Endodermal cell (in vitro differentiated cells): ENCODE results near the gene DICER1. TPM values are rescaled to one million over a fixed set of nuclear protein-coding genes. Genes with fewer than 3 reads are reported as not detected.

Source experiments
- DNase-seq: peaks from one replicate; pipeline ENCODE4 v3.0.0-alpha.2; 2017
- H3K27ac ChIP-seq: 2 replicates; pipeline ENCODE4 v1.5.1; 2013; ENCODE audit warnings: mild to moderate bottlenecking, low read depth, low read length, moderate library complexity
- H3K27me3 ChIP-seq: 2 replicates; pipeline ENCODE4 v1.6.1; 2013; ENCODE audit warnings: mild to moderate bottlenecking, low read length, moderate library complexity; ENCODE audit not compliant: insufficient read depth, control insufficient read depth, poor library complexity, severe bottlenecking
- H3K36me3 ChIP-seq: 2 replicates; pipeline ENCODE4 v1.7.0; 2013; ENCODE audit warnings: mild to moderate bottlenecking, low read length, moderate library complexity; ENCODE audit not compliant: control insufficient read depth, insufficient read depth
- H3K4me1 ChIP-seq: one replicate; pipeline ENCODE4 v1.7.0; 2013; ENCODE audit warnings: low read length; ENCODE audit not compliant: control insufficient read depth, insufficient read depth
- H3K4me3 ChIP-seq: 2 replicates; pipeline ENCODE4 v1.5.1; 2013; ENCODE audit warnings: mild to moderate bottlenecking, low read length, moderate library complexity
- H3K9ac ChIP-seq: 2 replicates; pipeline ENCODE4 v1.6.1; 2013; ENCODE audit warnings: mild to moderate bottlenecking, low read length, moderate library complexity; ENCODE audit not compliant: poor library complexity, severe bottlenecking; ENCODE audit errors: extremely low read depth
- H3K9me3 ChIP-seq: 2 replicates; pipeline ENCODE4 v1.6.1; 2013; ENCODE audit warnings: mild to moderate bottlenecking, low read length, moderate library complexity; ENCODE audit not compliant: control insufficient read depth
- H3K27ac Mint-ChIP-seq: 2 replicates; pipeline ENCODE4 v1.8.0; 2020; ENCODE audit warnings: mixed read lengths
- H3K27me3 Mint-ChIP-seq: 2 replicates; pipeline ENCODE4 v1.8.0; 2021; ENCODE audit warnings: mild to moderate bottlenecking, mixed read lengths; ENCODE audit not compliant: insufficient read depth
- H3K36me3 Mint-ChIP-seq: 2 replicates; pipeline ENCODE4 v1.8.0; 2020; ENCODE audit warnings: low read depth, mixed read lengths
- H3K4me1 Mint-ChIP-seq: 2 replicates; pipeline ENCODE4 v1.8.0; 2020; ENCODE audit warnings: mixed read lengths
- H3K4me3 Mint-ChIP-seq: 2 replicates; pipeline ENCODE4 v1.8.0; 2020; ENCODE audit warnings: mild to moderate bottlenecking, moderate library complexity, mixed read lengths
- H3K9me3 Mint-ChIP-seq: 2 replicates; pipeline ENCODE4 v1.8.0; 2020; ENCODE audit warnings: mild to moderate bottlenecking, mixed read lengths
- CTCF ChIP-seq: fragments of 200-600 bp; sonication (generic); conservative IDR thresholded peaks from 2 replicates; pipeline ENCODE4 v1.5.0; 2021; ENCODE audit warnings: antibody characterized with exemption, mild to moderate bottlenecking
- WGBS, 2 experiments: methylation state at CpG; one replicate each; pipeline versions ENCODE4 v1.1.5 to v1.1.7; 2013; ENCODE audit warnings: missing lambda C conversion rate in 2 of 2, mixed read lengths in 1 of 2; ENCODE audit not compliant: insufficient coverage in 1 of 2, insufficient read length in 1 of 2; 5-methylcytosine and 5-hydroxymethylcytosine counted together
- total RNA-seq, 2 donors: library from RNA; stranded (reverse); fragmentation: NEBNext Ultra II Directional in 1 of 2; extraction: Animal tissue kit (Norgen Biotek cat#: 25700) in 1 of 2; gene quantifications; 2 replicates in 1 of 2; 3 replicates in 1 of 2; pipeline ENCODE4 v1.2.1, GENCODE V29; 2021

Gene DICER1
- total RNA-seq, 2 donors from 2014 or later = 66.1 to 69.2 TPM

- no peaks in the 10 kb centered on the region for H3K9me3 ChIP-seq
- WGBS, 2 experiments = 92 to 93% methylated on average over 3 to 5 of the region's 5 CpGs
- no peak overlapping the region for H3K4me3 ChIP-seq
- no peaks in the 10 kb centered on the region for H3K27me3 ChIP-seq
- no peak overlapping the region for H3K9ac ChIP-seq
- TF ChIP-seq CTCF = no peak
- H3K4me1 ChIP-seq = no peaks in the 10 kb centered on the region
- Mint-ChIP-seq H3K27me3 (no peaks in the 10 kb centered on the region), H3K4me1 (no peaks in the 10 kb centered on the region), H3K9me3 (no peaks in the 10 kb centered on the region), H3K4me3 (no peak overlapping the region), H3K36me3 (peaks cover 41% of the 10 kb centered on the region), H3K27ac (no peak overlapping the region)
- H3K27ac ChIP-seq = no peak overlapping the region
- peaks cover 50% of the 10 kb centered on the region for H3K36me3 ChIP-seq
- DNase-seq = no peak
Measured at GRCh38 chr14:95085321-95085720, 72.0 kb downstream of the DICER1 start.

GRCh38 chr14:95078867-95079266 is 78.5 kb downstream of the DICER1 start:
- Mint-ChIP-seq H3K4me1 (no peaks in the 10 kb centered on the region), H3K4me3 (no peak overlapping the region), H3K9me3 (no peaks in the 10 kb centered on the region), H3K36me3 (peaks cover 3% of the 10 kb centered on the region), H3K27ac (no peak overlapping the region), H3K27me3 (no peaks in the 10 kb centered on the region)
- Histone ChIP-seq H3K27ac (no peak overlapping the region), H3K4me3 (no peak overlapping the region), H3K4me1 (no peaks in the 10 kb centered on the region), H3K9me3 (no peaks in the 10 kb centered on the region), H3K9ac (no peak overlapping the region), H3K27me3 (no peaks in the 10 kb centered on the region), H3K36me3 (no peaks in the 10 kb centered on the region)
- 91 to 100% methylated on average over 1 to 3 of the region's 3 CpGs for WGBS, 2 experiments
- TF ChIP-seq CTCF = no peak
- DNase-seq = peak; percentile 63

- Mint-ChIP-seq H3K4me1 (no peaks in the 10 kb centered on the region), H3K4me3 (no peak overlapping the region), H3K27ac (no peak overlapping the region), H3K9me3 (no peaks in the 10 kb centered on the region), H3K27me3 (no peaks in the 10 kb centered on the region), H3K36me3 (no peaks in the 10 kb centered on the region)
- Histone ChIP-seq H3K9ac (no peak overlapping the region), H3K4me3 (no peak overlapping the region), H3K27me3 (no peaks in the 10 kb centered on the region), H3K4me1 (no peaks in the 10 kb centered on the region), H3K36me3 (no peaks in the 10 kb centered on the region), H3K9me3 (no peaks in the 10 kb centered on the region), H3K27ac (no peak overlapping the region)
- TF ChIP-seq CTCF = no peak
- WGBS, 2 experiments = 91 to 93% methylated on average over 2 to 7 of the region's 7 CpGs
- DNase-seq = no peak
Measured at GRCh38 chr14:95077345-95077744, 80.0 kb downstream of the DICER1 start.
